ENCODE measurements around the gene FHAD1. TPM values are rescaled to one million over a fixed set of nuclear protein-coding genes. Genes with fewer than 3 reads are reported as not detected.

The FHAD1 gene
- total RNA-seq, 1 experiment from 2014 or later, result not detected

- no TSS peak for BruUV-seq (replicated peaks)
- TF ChIP-seq, protein P1, sequence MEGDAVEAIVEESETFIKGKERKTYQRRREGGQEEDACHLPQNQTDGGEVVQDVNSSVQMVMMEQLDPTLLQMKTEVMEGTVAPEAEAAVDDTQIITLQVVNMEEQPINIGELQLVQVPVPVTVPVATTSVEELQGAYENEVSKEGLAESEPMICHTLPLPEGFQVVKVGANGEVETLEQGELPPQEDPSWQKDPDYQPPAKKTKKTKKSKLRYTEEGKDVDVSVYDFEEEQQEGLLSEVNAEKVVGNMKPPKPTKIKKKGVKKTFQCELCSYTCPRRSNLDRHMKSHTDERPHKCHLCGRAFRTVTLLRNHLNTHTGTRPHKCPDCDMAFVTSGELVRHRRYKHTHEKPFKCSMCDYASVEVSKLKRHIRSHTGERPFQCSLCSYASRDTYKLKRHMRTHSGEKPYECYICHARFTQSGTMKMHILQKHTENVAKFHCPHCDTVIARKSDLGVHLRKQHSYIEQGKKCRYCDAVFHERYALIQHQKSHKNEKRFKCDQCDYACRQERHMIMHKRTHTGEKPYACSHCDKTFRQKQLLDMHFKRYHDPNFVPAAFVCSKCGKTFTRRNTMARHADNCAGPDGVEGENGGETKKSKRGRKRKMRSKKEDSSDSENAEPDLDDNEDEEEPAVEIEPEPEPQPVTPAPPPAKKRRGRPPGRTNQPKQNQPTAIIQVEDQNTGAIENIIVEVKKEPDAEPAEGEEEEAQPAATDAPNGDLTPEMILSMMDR (IDR thresholded peaks at IDR 0.05; ENCODE audit: unreplicated experiment), result no peak
- H3K4me1 Mint-ChIP-seq (ENCODE audit: insufficient read depth, unreplicated experiment), result no peaks in the 10 kb centered on the region
- H3K4me3 Mint-ChIP-seq (ENCODE audit: unreplicated experiment), result no peak overlapping the region
- no peaks in the 10 kb centered on the region for H3K27me3 Mint-ChIP-seq (ENCODE audit: insufficient read depth, unreplicated experiment)
- POLR2A ChIA-PET, result interaction anchor here (0.8 kb wide), 1 partner anchor 9 kb away, joined by 3 read pairs; no protein-coding TSS in a partner anchor
- DNase-seq (ENCODE audit: unreplicated experiment), result no peak
- no peak overlapping the region for H3K27ac Mint-ChIP-seq (ENCODE audit: low read depth, unreplicated experiment)
- H3K9me3 Mint-ChIP-seq (ENCODE audit: unreplicated experiment), result no peaks in the 10 kb centered on the region
- CTCF ChIA-PET, result interaction anchor here (0.8 to 2.3 kb wide), 2 partner anchors 18 to 91 kb away, joined by 3 to 5 read pairs; no protein-coding TSS in a partner anchor
- peaks cover 6% of the 10 kb centered on the region for H3K36me3 Mint-ChIP-seq (ENCODE audit: insufficient read depth, unreplicated experiment)
- intact Hi-C loops (cut with micrococcal nuclease), result no loop called here
Measured at GRCh38 chr1:15220024-15220392, 27.0 kb upstream of the FHAD1 start.

DNA sequence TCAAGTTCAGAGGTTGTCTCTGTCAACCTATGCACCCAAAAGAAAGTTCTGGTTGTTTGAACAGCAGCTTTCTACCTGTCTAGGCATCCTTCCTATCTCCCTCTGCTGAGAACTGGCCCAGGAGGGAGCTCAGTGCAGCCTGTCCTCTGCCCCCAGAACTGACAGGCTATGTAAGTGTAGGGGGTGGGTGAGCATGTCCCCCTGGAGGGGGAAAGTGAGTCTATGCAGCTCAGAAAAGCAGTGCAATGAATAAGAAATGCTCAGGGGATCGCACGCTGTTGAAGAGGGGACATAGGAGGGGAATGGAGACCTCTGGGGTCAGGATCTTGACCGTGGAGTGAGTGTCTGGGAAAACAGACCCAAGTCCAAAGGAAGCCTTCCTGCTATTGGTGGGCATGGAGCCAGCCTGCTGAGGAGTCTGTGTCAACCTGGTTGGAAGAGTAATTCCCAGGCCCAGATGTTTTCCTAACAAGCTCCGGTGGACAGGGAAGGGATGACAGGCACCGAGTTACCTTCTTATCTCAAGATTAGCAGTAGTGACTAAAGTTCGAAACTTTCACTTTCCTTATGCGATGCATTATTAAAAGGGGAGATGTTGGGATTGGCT is 26.1 kb upstream of the FHAD1 start:
- Mint-ChIP-seq H3K27ac (ENCODE audit: low read depth, unreplicated experiment) (no peak overlapping the region), H3K36me3 (ENCODE audit: insufficient read depth, unreplicated experiment) (peaks cover 5% of the 10 kb centered on the region), H3K4me3 (ENCODE audit: unreplicated experiment) (no peak overlapping the region), H3K9me3 (ENCODE audit: unreplicated experiment) (no peaks in the 10 kb centered on the region), H3K4me1 (ENCODE audit: insufficient read depth, unreplicated experiment) (no peaks in the 10 kb centered on the region), H3K27me3 (ENCODE audit: insufficient read depth, unreplicated experiment) (no peaks in the 10 kb centered on the region)
- TF ChIP-seq, protein P1 (IDR thresholded peaks at IDR 0.05; ENCODE audit: unreplicated experiment), result no peak
- ChIA-PET POLR2A (interaction anchor here (0.8 kb wide), 1 partner anchor 42 kb away, joined by 3 read pairs; no protein-coding TSS in a partner anchor), CTCF (interaction anchor here (0.7 to 2.3 kb wide), 3 partner anchors 69 to 92 kb away, joined by 3 to 5 read pairs (median 4); no protein-coding TSS in a partner anchor)
- no TSS peak for BruUV-seq (replicated peaks)
- intact Hi-C loops (cut with micrococcal nuclease), result no loop called here
- no peak for DNase-seq (ENCODE audit: unreplicated experiment)

DNA sequence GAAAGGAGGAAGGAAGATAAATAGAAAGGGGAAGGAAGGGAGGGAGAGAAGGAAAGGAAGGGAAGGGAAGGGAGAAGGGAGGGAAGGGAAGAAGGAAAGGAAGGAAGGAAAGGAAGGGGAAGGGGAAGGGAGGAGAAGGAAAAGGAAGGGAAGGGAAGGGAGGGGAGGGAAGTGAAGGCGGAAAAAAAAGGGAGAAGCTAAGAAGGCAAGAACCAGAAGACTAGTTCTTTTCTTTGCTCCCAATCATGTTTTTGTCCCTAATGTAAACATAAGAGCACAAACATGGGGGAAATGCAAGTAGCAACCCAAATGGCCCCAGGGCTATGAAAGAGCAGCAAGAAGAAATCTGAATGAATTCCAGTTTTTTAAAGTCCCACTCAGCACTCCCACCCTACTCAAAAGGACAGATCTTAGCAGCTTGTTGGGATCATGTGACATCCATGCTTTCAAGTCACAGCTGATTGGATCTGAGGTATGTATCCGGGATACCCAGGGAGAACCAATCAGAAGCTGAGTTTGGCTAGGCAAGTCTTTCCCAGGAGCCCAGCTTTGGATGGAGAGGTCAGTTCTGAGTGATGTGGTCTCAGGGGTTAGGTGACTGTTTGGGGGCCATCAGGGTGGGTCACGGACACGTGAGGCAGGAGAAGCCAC is 24.2 kb upstream of the FHAD1 start:
- no peak overlapping the region for H3K27ac Mint-ChIP-seq (ENCODE audit: low read depth, unreplicated experiment)
- ChIA-PET CTCF (interaction anchor here (0.6 kb wide), 1 partner anchor 599 kb away, joined by 4 read pairs; no protein-coding TSS in a partner anchor), POLR2A (interaction anchor here (1.2 kb wide), 1 partner anchor 12 kb away, joined by 3 read pairs; no protein-coding TSS in a partner anchor)
- TF ChIP-seq, protein P1 (IDR thresholded peaks at IDR 0.05; ENCODE audit: unreplicated experiment), result no peak
- intact Hi-C loops (cut with micrococcal nuclease), result no loop called here
- no peak for DNase-seq (ENCODE audit: unreplicated experiment)
- no peak overlapping the region for H3K4me3 Mint-ChIP-seq (ENCODE audit: unreplicated experiment)
- H3K27me3 Mint-ChIP-seq (ENCODE audit: insufficient read depth, unreplicated experiment), result no peaks in the 10 kb centered on the region
- no peaks in the 10 kb centered on the region for H3K9me3 Mint-ChIP-seq (ENCODE audit: unreplicated experiment)
- no peaks in the 10 kb centered on the region for H3K36me3 Mint-ChIP-seq (ENCODE audit: insufficient read depth, unreplicated experiment)
- H3K4me1 Mint-ChIP-seq (ENCODE audit: insufficient read depth, unreplicated experiment), result no peaks in the 10 kb centered on the region
- BruUV-seq (replicated peaks), result no TSS peak

- POLR2A ChIA-PET, result no interaction called here
- Mint-ChIP-seq H3K9me3 (ENCODE audit: unreplicated experiment) (no peaks in the 10 kb centered on the region), H3K27me3 (ENCODE audit: insufficient read depth, unreplicated experiment) (no peaks in the 10 kb centered on the region), H3K4me1 (ENCODE audit: insufficient read depth, unreplicated experiment) (no peaks in the 10 kb centered on the region), H3K36me3 (ENCODE audit: insufficient read depth, unreplicated experiment) (no peaks in the 10 kb centered on the region), H3K4me3 (ENCODE audit: unreplicated experiment) (no peak overlapping the region), H3K27ac (ENCODE audit: low read depth, unreplicated experiment) (no peak overlapping the region)
- intact Hi-C loops (cut with micrococcal nuclease), result no loop called here
- BruUV-seq (replicated peaks), result no TSS peak
- DNase-seq (ENCODE audit: unreplicated experiment), result no peak
- TF ChIP-seq, protein P1 (IDR thresholded peaks at IDR 0.05; ENCODE audit: unreplicated experiment), result no peak
- CTCF ChIA-PET, result no interaction called here
Measured at GRCh38 chr1:15224259-15224869, 22.7 kb upstream of the FHAD1 start.

Measured in MCF 10A (cell line).